ENCODE measurements around the gene TMEM120B.

TMEM120B gene

GRCh38 chr12:121776190-121777098, 63.9 kb downstream of the TMEM120B start:
- Histone ChIP-seq H3K4me1 (ENCODE audit: low read depth, poor library complexity, severe bottlenecking) (peaks cover 10% of the 10 kb centered on the region), H3K4me3 (IDR thresholded peaks at IDR 0.05; ENCODE audit: insufficient read depth, low read depth, low read length) (no peak overlapping the region), H3K79me2 (ENCODE audit: insufficient read depth, low read depth) (no peaks in the 10 kb centered on the region), H3K4me2 (no peak overlapping the region), H4K20me1 (ENCODE audit: insufficient read depth) (no peaks in the 10 kb centered on the region), H3K27me3 (ENCODE audit: insufficient read depth, low read depth) (no peaks in the 10 kb centered on the region), H3K9ac (no peak overlapping the region), H3K27ac (no peak overlapping the region), H3K36me3 (ENCODE audit: insufficient read depth) (no peaks in the 10 kb centered on the region), H2AFZ (ENCODE audit: low read depth) (no peak overlapping the region)
- peak; percentile 81 for TF ChIP-seq CTCF (conservative IDR thresholded peaks at IDR 0.05; ENCODE audit: low read depth, low read length)

GRCh38 chr12:121778567-121779421, 66.2 kb downstream of the TMEM120B start:
- Histone ChIP-seq H3K36me3 (ENCODE audit: insufficient read depth) (no peaks in the 10 kb centered on the region), H3K9ac (no peak overlapping the region), H2AFZ (ENCODE audit: low read depth) (no peak overlapping the region), H3K4me3 (IDR thresholded peaks at IDR 0.05; ENCODE audit: insufficient read depth, low read depth, low read length) (no peak overlapping the region), H3K4me2 (no peak overlapping the region), H4K20me1 (ENCODE audit: insufficient read depth) (no peaks in the 10 kb centered on the region), H3K4me1 (ENCODE audit: low read depth, poor library complexity, severe bottlenecking) (peaks cover 3% of the 10 kb centered on the region), H3K27me3 (ENCODE audit: insufficient read depth, low read depth) (no peaks in the 10 kb centered on the region), H3K79me2 (ENCODE audit: insufficient read depth, low read depth) (no peaks in the 10 kb centered on the region), H3K27ac (no peak overlapping the region)
- TF ChIP-seq CTCF (conservative IDR thresholded peaks at IDR 0.05; ENCODE audit: low read depth, low read length): no peak

- Histone ChIP-seq H2AFZ (ENCODE audit: low read depth) (no peak overlapping the region), H3K27ac (no peak overlapping the region), H3K36me3 (ENCODE audit: insufficient read depth) (no peaks in the 10 kb centered on the region), H3K9ac (no peak overlapping the region), H3K4me3 (IDR thresholded peaks at IDR 0.05; ENCODE audit: insufficient read depth, low read depth, low read length) (no peak overlapping the region), H3K79me2 (ENCODE audit: insufficient read depth, low read depth) (no peaks in the 10 kb centered on the region), H4K20me1 (ENCODE audit: insufficient read depth) (no peaks in the 10 kb centered on the region), H3K4me1 (ENCODE audit: low read depth, poor library complexity, severe bottlenecking) (peaks cover 3% of the 10 kb centered on the region), H3K4me2 (no peak overlapping the region), H3K27me3 (ENCODE audit: insufficient read depth, low read depth) (no peaks in the 10 kb centered on the region)
- TF ChIP-seq CTCF (conservative IDR thresholded peaks at IDR 0.05; ENCODE audit: low read depth, low read length): no peak
Measured at GRCh38 chr12:121779422-121779895, 66.9 kb downstream of the TMEM120B start.

GRCh38 chr12:121780429-121780828, 67.9 kb downstream of the TMEM120B start:
- peaks cover 3% of the 10 kb centered on the region for H3K4me1 ChIP-seq (ENCODE audit: low read depth, poor library complexity, severe bottlenecking)
- H3K27ac ChIP-seq: no peak overlapping the region
- H3K9ac ChIP-seq: no peak overlapping the region
- no peaks in the 10 kb centered on the region for H3K36me3 ChIP-seq (ENCODE audit: insufficient read depth)
- no peak for TF ChIP-seq CTCF (conservative IDR thresholded peaks at IDR 0.05; ENCODE audit: low read depth, low read length)
- no peak overlapping the region for H2AFZ ChIP-seq (ENCODE audit: low read depth)
- no peak overlapping the region for H3K4me3 ChIP-seq (IDR thresholded peaks at IDR 0.05; ENCODE audit: insufficient read depth, low read depth, low read length)
- H4K20me1 ChIP-seq (ENCODE audit: insufficient read depth): no peaks in the 10 kb centered on the region
- H3K27me3 ChIP-seq (ENCODE audit: insufficient read depth, low read depth): no peaks in the 10 kb centered on the region
- H3K79me2 ChIP-seq (ENCODE audit: insufficient read depth, low read depth): no peaks in the 10 kb centered on the region
- H3K4me2 ChIP-seq: no peak overlapping the region

All from KMS-11 (cell line).